GM18508 (cell line): ENCODE data around the gene NRSN2.
"Not testable (repeated sequence)": the region's sequence is repeated elsewhere in the genome, so short reads cannot be mapped to it uniquely, and the experiment has no call there.

Experiments used
- ATAC-seq: cut with Tn5 transposase; IDR thresholded peaks from one replicate; pipeline ENCODE4 v1.9.1; 2021; ENCODE audit warnings: moderate number of reproducible peaks; ENCODE audit not compliant: insufficient read depth, unreplicated experiment

NRSN2 gene

GRCh38 chr20:391041-391711, 44.3 kb downstream of the NRSN2 start:
- no peak for ATAC-seq

- ATAC-seq: not testable (repeated sequence)
Measured at GRCh38 chr20:393296-393695, 46.4 kb downstream of the NRSN2 start.

- no peak for ATAC-seq
Measured at GRCh38 chr20:396252-396618, 49.3 kb downstream of the NRSN2 start.

- no peak for ATAC-seq
Measured at GRCh38 chr20:396619-397431, 49.9 kb downstream of the NRSN2 start.

GRCh38 chr20:397432-398237, 50.7 kb downstream of the NRSN2 start:
- no peak for ATAC-seq

GRCh38 chr20:399182-399707, 52.3 kb downstream of the NRSN2 start:
- no peak for ATAC-seq

GRCh38 chr20:400128-400453, 53.2 kb downstream of the NRSN2 start:
- no peak for ATAC-seq

- no peak for ATAC-seq
Measured at GRCh38 chr20:400454-401275, 53.8 kb downstream of the NRSN2 start.

GRCh38 chr20:401682-402495, 55.0 kb downstream of the NRSN2 start:
- ATAC-seq: no peak

- no peak for ATAC-seq
Measured at GRCh38 chr20:402496-402885, 55.6 kb downstream of the NRSN2 start.

- ATAC-seq: no peak
Measured at GRCh38 chr20:402898-403581, 56.1 kb downstream of the NRSN2 start.

- no peak for ATAC-seq
Measured at GRCh38 chr20:403582-403957, 56.7 kb downstream of the NRSN2 start.

- no peak for ATAC-seq
Measured at GRCh38 chr20:404088-404487, 57.2 kb downstream of the NRSN2 start.
